ENCODE measurements around the gene GRIK4. TPM values are rescaled to one million over a fixed set of nuclear protein-coding genes. Genes with fewer than 3 reads are reported as not detected.

Gene GRIK4
- total and polyA plus RNA-seq, 2 of the 4 experiments (the other 2 are of a cell fraction), result 0.18 to 0.38 TPM

GRCh38 chr11:120830085-120830620, 318.6 kb downstream of the GRIK4 start:
- H4K91ac ChIP-seq (ENCODE audit: insufficient read depth, low read depth, low read length), result no peak overlapping the region
- H3K9ac ChIP-seq (ENCODE audit: low read depth, low read length), result no peak overlapping the region
- dilution Hi-C loops (cut with HindIII; ENCODE audit: low sequenced_read_pairs, unreplicated experiment), result no loop called here
- intact Hi-C loops (cut with micrococcal nuclease), result no loop called here
- H3K4ac ChIP-seq (ENCODE audit: low read depth, low read length), result no peak overlapping the region
- H4K5ac ChIP-seq (ENCODE audit: low read depth, low read length), result no peak overlapping the region
- H3K4me2 ChIP-seq (ENCODE audit: low read depth, low read length), result no peak overlapping the region
- no peak overlapping the region for H2BK120ac ChIP-seq (ENCODE audit: low read depth, low read length)
- no peaks in the 10 kb centered on the region for H3K9me3 ChIP-seq (ENCODE audit: control insufficient read depth, insufficient read depth, low read length)
- no peak for DNase-seq
- H4K20me1 ChIP-seq (ENCODE audit: insufficient read depth, low read length), result no peaks in the 10 kb centered on the region
- H4K8ac ChIP-seq (ENCODE audit: low read depth in 2 of 2, low read length in 2 of 2), result no peak overlapping the region
- H3K27me3 ChIP-seq (ENCODE audit: control insufficient read depth, insufficient read depth, low read length), result peaks cover 5% of the 10 kb centered on the region
- H2BK15ac ChIP-seq (ENCODE audit: low read depth, low read length), result no peak overlapping the region
- no peak overlapping the region for H3K27ac ChIP-seq (ENCODE audit: insufficient read depth, low read length)
- ATAC-seq (ENCODE audit: low read depth), result no peak
- no peak overlapping the region for H2AK9ac ChIP-seq (replicated peaks; ENCODE audit: low read depth, low read length, poor library complexity)
- H2AFZ ChIP-seq (replicated peaks; ENCODE audit: low read length, poor library complexity), result no peak overlapping the region
- TF ChIP-seq CEBPB (IDR thresholded peaks at IDR 0.05; ENCODE audit: low read depth, low read length), result no peak
- no peak for TF ChIP-seq ELK1 (IDR thresholded peaks at IDR 0.05; ENCODE audit: borderline replicate concordance, low read depth, low read length)
- TF ChIP-seq POLR2A (IDR thresholded peaks at IDR 0.05; ENCODE audit: low read depth, low read length), result no peak
- no peak for TF ChIP-seq RFX5 (IDR thresholded peaks at IDR 0.05; ENCODE audit: low read depth, low read length)
- no peak for TF ChIP-seq CHD1 (IDR thresholded peaks at IDR 0.05; ENCODE audit: low read depth, low read length)
- no peak for TF ChIP-seq BHLHE40 (IDR thresholded peaks at IDR 0.05; ENCODE audit: low read depth, low read length)
- no peak for TF ChIP-seq RCOR1 (IDR thresholded peaks at IDR 0.05; ENCODE audit: insufficient replicate concordance, low read length)
- TF ChIP-seq MXI1 (IDR thresholded peaks at IDR 0.05; ENCODE audit: borderline replicate concordance, low read depth, low read length), result no peak
- no peak for TF ChIP-seq CTCF (conservative IDR thresholded peaks at IDR 0.05; ENCODE audit: low read depth, low read length)
- no peak for TF ChIP-seq MAFK (IDR thresholded peaks at IDR 0.05; ENCODE audit: low read depth, low read length)
- TF ChIP-seq MAZ (IDR thresholded peaks at IDR 0.05; ENCODE audit: borderline replicate concordance, low read depth, low read length), result no peak
- no peak for TF ChIP-seq RAD21 (IDR thresholded peaks at IDR 0.05; ENCODE audit: low read length)
- ChIA-PET CTCF (interaction anchor here (0.9 kb wide), 1 partner anchor 13 kb away, joined by 7 read pairs; no protein-coding TSS in a partner anchor), POLR2A (ENCODE audit: unreplicated experiment) (no interaction called here)
- no peak overlapping the region for H3K4me3 ChIP-seq (ENCODE audit: insufficient read depth, low read depth, low read length)
- no peak overlapping the region for H3K18ac ChIP-seq (ENCODE audit: low read depth, low read length)
- H3K79me1 ChIP-seq (ENCODE audit: low read depth in 1 of 2, low read length in 2 of 2), result no peaks in the 10 kb centered on the region
- no peak overlapping the region for H2BK5ac ChIP-seq (ENCODE audit: low read depth, low read length, poor library complexity, severe bottlenecking)
- no peak overlapping the region for H2BK20ac ChIP-seq (ENCODE audit: low read depth, low read length)
- H3K14ac ChIP-seq (replicated peaks; ENCODE audit: low read depth, low read length), result no peak overlapping the region
- BruUV-seq (replicated peaks), result no TSS peak
- H3K4me1 ChIP-seq (ENCODE audit: control insufficient read depth, insufficient read depth, low read length), result no peaks in the 10 kb centered on the region
- H3K23ac ChIP-seq (ENCODE audit: low read depth, low read length), result no peak overlapping the region
- H2AK5ac ChIP-seq (ENCODE audit: low read depth, low read length), result no peak overlapping the region
- no peaks in the 10 kb centered on the region for H3K9me1 ChIP-seq (ENCODE audit: insufficient read depth, low read length)
- no CpG with 5 or more reads among the region's 9 CpGs for WGBS, 2 experiments (ENCODE audit: extremely low coverage in 2 of 2, insufficient read length in 1 of 2)
- no peak overlapping the region for H3K56ac ChIP-seq (ENCODE audit: extremely low read depth, insufficient read depth, low read length)
- no peaks in the 10 kb centered on the region for H3K36me3 ChIP-seq (ENCODE audit: control insufficient read depth, insufficient read depth, low read length)
- in situ Hi-C loops (cut with MboI; ENCODE audit: low sequenced_read_pairs), result no loop called here
